MM.1S (cell line): ENCODE results near the gene TPST1.

ENCODE experiments used
- DNase-seq: peaks from one replicate; pipeline ENCODE4 v3.0.0-alpha.2; 2015
- H2AFZ ChIP-seq: fragments of 300-600 bp; sonication (generic); 2 replicates; pipeline ENCODE4 v1.6.0; 2016; ENCODE audit warnings: antibody characterized with exemption, low read length
- H3F3A ChIP-seq: fragments of 300-600 bp; sonication (generic); 2 replicates; pipeline ENCODE4 v1.6.1; 2016; ENCODE audit warnings: mild to moderate bottlenecking, antibody characterized with exemption, low read length, moderate library complexity, mixed read lengths; ENCODE audit not compliant: insufficient read depth
- H3K27ac ChIP-seq: fragments of 300-600 bp; sonication (generic); 2 replicates; pipeline ENCODE4 v1.5.1; 2016; ENCODE audit warnings: mild to moderate bottlenecking, low read length
- H3K27me3 ChIP-seq: fragments of 300-600 bp; sonication (generic); replicated peaks from 2 replicates; pipeline ENCODE4 v1.6.0; 2016; ENCODE audit warnings: low read length; ENCODE audit not compliant: insufficient read depth
- H3K36me3 ChIP-seq: fragments of 300-600 bp; sonication (generic); replicated peaks from 2 replicates; pipeline ENCODE4 v1.6.1; 2016; ENCODE audit warnings: mild to moderate bottlenecking, low read length, mixed read lengths; ENCODE audit not compliant: insufficient read depth
- H3K4me1 ChIP-seq: fragments of 300-600 bp; sonication (generic); 2 replicates; pipeline ENCODE4 v1.6.1; 2016; ENCODE audit warnings: low read length, mixed read lengths
- H3K4me2 ChIP-seq: fragments of 300-600 bp; sonication (generic); 2 replicates; pipeline ENCODE4 v1.6.0; 2016; ENCODE audit warnings: low read depth, low read length
- H3K4me3 ChIP-seq: fragments of 300-600 bp; sonication (generic); 2 replicates; pipeline ENCODE4 v1.5.1; 2016; ENCODE audit warnings: low read length, mixed read lengths
- H3K79me2 ChIP-seq: fragments of 300-600 bp; sonication (generic); 2 replicates; pipeline ENCODE4 v1.6.1; 2016; ENCODE audit warnings: mixed run types, low read length, mixed read lengths
- H3K9ac ChIP-seq: fragments of 300-600 bp; sonication (generic); 2 replicates; pipeline ENCODE4 v1.6.1; 2016; ENCODE audit warnings: low read length, mixed read lengths
- H3K9me2 ChIP-seq: fragments of 300-600 bp; sonication (generic); replicated peaks from 2 replicates; pipeline ENCODE4 v1.6.1; 2016; ENCODE audit warnings: mild to moderate bottlenecking, low read length, mixed read lengths; ENCODE audit not compliant: insufficient read depth
- H3K9me3 ChIP-seq: fragments of 300-600 bp; sonication (generic); replicated peaks from 2 replicates; pipeline ENCODE4 v1.6.1; 2016; ENCODE audit warnings: mild to moderate bottlenecking, low read length, mixed read lengths; ENCODE audit not compliant: insufficient read depth
- H4K20me1 ChIP-seq: fragments of 300-600 bp; sonication (generic); 2 replicates; pipeline ENCODE4 v1.6.1; 2016; ENCODE audit warnings: mild to moderate bottlenecking, low read length, moderate library complexity, mixed read lengths; ENCODE audit not compliant: insufficient read depth
- EZH2 ChIP-seq: fragments of 300-600 bp; sonication (generic); optimal IDR thresholded peaks from 2 replicates; pipeline ENCODE3; 2017; ENCODE audit warnings: low read depth, mild to moderate bottlenecking, antibody characterized with exemption, low read length, mixed read lengths
- EZH2phosphoT487 ChIP-seq: fragments of 300-600 bp; sonication (generic); IDR thresholded peaks from 2 replicates; pipeline ENCODE4 v1.6.1; 2018; ENCODE audit warnings: antibody characterized with exemption, low read length
- TF ChIP-seq, protein P1 (sequence below): fragments of 300-600 bp; sonication (generic); IDR thresholded peaks from 2 replicates; pipeline ENCODE4 v1.5.1; 2016; ENCODE audit warnings: antibody characterized with exemption, low read length, mixed read lengths

TPST1 gene

DNA sequence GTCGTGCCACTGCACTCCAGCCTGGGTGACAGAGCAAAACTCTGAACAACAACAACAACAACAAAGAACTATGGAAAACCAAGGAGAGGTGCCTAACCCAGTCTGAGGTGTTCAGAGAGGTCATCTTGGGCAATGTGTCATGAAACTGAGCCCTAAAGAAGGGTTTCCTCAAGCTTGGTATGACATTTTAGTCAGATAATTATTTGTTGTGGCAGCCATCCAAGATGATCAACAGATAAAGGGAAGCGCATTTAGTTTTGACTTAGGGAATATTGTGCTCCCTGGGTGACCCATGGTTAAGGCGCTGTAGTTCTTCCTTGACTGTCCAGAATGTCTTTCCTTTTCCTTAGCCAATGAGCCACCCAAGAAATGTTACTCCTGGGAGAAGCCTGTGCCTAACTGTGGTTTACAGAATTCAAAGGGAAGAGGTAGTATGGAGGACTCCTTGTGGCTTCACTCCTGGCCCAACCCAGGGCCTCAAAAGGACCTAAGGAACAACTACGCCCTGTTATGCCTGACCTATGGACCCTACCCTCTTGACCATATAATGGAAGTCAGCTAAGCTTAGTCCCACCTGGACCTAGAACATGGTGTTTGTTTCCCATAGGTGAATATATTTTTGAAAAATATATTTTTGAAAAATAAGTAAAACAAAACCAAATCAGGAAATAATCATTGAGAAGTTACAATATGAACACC lies 42.4 kb downstream of the TPST1 start:
- H3K4me2 ChIP-seq, result no peak overlapping the region
- H3K27me3 ChIP-seq, result no peaks in the 10 kb centered on the region
- no peaks in the 10 kb centered on the region for H3K4me1 ChIP-seq
- H3F3A ChIP-seq, result no peaks in the 10 kb centered on the region
- no peak overlapping the region for H3K4me3 ChIP-seq
- no peak overlapping the region for H2AFZ ChIP-seq
- no peaks in the 10 kb centered on the region for H4K20me1 ChIP-seq
- H3K36me3 ChIP-seq, result no peaks in the 10 kb centered on the region
- H3K9ac ChIP-seq, result no peak overlapping the region
- DNase-seq, result no peak
- H3K27ac ChIP-seq, result no peak overlapping the region
- TF ChIP-seq, protein P1, sequence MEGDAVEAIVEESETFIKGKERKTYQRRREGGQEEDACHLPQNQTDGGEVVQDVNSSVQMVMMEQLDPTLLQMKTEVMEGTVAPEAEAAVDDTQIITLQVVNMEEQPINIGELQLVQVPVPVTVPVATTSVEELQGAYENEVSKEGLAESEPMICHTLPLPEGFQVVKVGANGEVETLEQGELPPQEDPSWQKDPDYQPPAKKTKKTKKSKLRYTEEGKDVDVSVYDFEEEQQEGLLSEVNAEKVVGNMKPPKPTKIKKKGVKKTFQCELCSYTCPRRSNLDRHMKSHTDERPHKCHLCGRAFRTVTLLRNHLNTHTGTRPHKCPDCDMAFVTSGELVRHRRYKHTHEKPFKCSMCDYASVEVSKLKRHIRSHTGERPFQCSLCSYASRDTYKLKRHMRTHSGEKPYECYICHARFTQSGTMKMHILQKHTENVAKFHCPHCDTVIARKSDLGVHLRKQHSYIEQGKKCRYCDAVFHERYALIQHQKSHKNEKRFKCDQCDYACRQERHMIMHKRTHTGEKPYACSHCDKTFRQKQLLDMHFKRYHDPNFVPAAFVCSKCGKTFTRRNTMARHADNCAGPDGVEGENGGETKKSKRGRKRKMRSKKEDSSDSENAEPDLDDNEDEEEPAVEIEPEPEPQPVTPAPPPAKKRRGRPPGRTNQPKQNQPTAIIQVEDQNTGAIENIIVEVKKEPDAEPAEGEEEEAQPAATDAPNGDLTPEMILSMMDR, result no peak
- no peak for TF ChIP-seq EZH2phosphoT487
- no peak for TF ChIP-seq EZH2
- no peaks in the 10 kb centered on the region for H3K79me2 ChIP-seq
- no peaks in the 10 kb centered on the region for H3K9me3 ChIP-seq
- H3K9me2 ChIP-seq, result no peaks in the 10 kb centered on the region

DNA sequence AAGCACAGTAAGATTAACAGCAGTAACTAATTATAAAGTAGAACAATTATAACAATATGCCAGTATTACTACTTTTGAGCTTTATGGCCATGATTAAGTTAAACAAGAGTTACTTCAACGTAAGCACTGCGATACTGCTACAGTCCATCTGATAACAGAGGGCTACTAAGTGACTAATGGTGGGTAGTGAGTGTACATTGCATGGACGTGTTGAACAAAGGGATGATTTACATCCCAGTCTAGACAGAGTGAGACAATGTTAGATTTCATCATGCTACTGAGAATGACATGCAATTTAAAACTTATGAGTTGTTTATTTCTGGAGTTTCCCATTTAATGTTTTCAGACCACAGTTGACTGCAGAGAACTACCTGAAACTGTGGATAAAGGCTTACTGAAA lies 45.6 kb downstream of the TPST1 start:
- no peak for DNase-seq

DNA sequence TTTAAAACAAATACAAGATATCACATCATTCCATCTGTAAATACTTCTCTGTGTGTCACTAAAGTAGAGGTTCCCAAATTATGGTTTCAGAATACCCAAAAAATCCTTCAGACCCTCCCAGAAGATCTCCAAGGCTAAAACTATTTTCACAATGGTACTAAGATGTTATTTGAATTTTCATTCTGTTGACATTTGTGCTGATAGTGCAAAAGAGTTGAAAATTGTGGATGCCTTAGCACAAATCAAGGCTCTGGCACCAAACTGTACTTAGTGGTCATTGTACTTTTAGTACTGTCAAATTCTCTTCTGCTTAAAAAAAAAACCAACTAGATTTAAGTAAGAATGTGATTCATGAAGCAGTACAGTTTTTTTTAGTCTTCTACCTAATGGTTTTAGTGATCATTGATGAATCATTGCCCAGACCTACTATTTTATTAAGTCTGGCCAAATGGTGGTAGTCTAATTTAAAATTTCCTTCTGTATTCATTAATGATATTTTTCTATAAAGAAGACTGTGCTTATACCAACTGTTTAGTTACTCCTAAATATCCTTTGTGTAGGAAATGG lies 50.5 kb downstream of the TPST1 start:
- H4K20me1 ChIP-seq, result no peaks in the 10 kb centered on the region
- peaks cover 21% of the 10 kb centered on the region for H3F3A ChIP-seq
- no peaks in the 10 kb centered on the region for H3K27me3 ChIP-seq
- H3K4me1 ChIP-seq, result peaks cover 30% of the 10 kb centered on the region
- no peak overlapping the region for H3K27ac ChIP-seq
- H3K79me2 ChIP-seq, result peaks cover 4% of the 10 kb centered on the region; the same call in 1 of the 2 replicates
- no peaks in the 10 kb centered on the region for H3K9me2 ChIP-seq
- no peak overlapping the region for H3K9ac ChIP-seq
- TF ChIP-seq, protein P1, result no peak
- TF ChIP-seq EZH2phosphoT487, result no peak
- TF ChIP-seq EZH2, result no peak
- DNase-seq, result no peak
- no peaks in the 10 kb centered on the region for H3K9me3 ChIP-seq
- no peak overlapping the region for H2AFZ ChIP-seq
- H3K4me3 ChIP-seq, result no peak overlapping the region
- H3K36me3 ChIP-seq, result no peaks in the 10 kb centered on the region
- H3K4me2 ChIP-seq, result no peak overlapping the region

More for the DNA sequence above, 45.6 kb downstream of the TPST1 start:
- H3K27ac ChIP-seq, result no peak overlapping the region
- no peaks in the 10 kb centered on the region for H3F3A ChIP-seq
- H3K4me3 ChIP-seq, result no peak overlapping the region
- no peaks in the 10 kb centered on the region for H3K27me3 ChIP-seq
- H3K79me2 ChIP-seq, result no peaks in the 10 kb centered on the region
- no peaks in the 10 kb centered on the region for H3K36me3 ChIP-seq
- no peak overlapping the region for H2AFZ ChIP-seq
- no peaks in the 10 kb centered on the region for H3K4me1 ChIP-seq
- TF ChIP-seq, protein P1, result no peak
- TF ChIP-seq EZH2, result no peak
- TF ChIP-seq EZH2phosphoT487, result no peak
- H3K4me2 ChIP-seq, result no peak overlapping the region
- no peaks in the 10 kb centered on the region for H3K9me3 ChIP-seq
- no peaks in the 10 kb centered on the region for H4K20me1 ChIP-seq
- no peaks in the 10 kb centered on the region for H3K9me2 ChIP-seq
- H3K9ac ChIP-seq, result no peak overlapping the region
